GM23338 (cell line): Measurements from ENCODE around the gene CSTF2T. TPM values are rescaled to one million over a fixed set of nuclear protein-coding genes. Genes with fewer than 3 reads are reported as not detected.

Source experiments
- ATAC-seq: fragments of 200-7000 bp; cut with Tn5 transposase; 3 replicates; pipeline ENCODE4 v1.9.1; 2020
- DNase-seq: peaks from one replicate; pipeline ENCODE4 v3.0.0-alpha.2; 2015; ENCODE audit warnings: low spot score
- H2AFZ ChIP-seq: fragments of 200-600 bp; sonication (generic); 2 replicates; pipeline ENCODE4 v1.8.0; 2016; ENCODE audit warnings: antibody characterized with exemption, mild to moderate bottlenecking, moderate library complexity
- H3F3A ChIP-seq: fragments of 200-600 bp; sonication (generic); replicated peaks from 2 replicates; pipeline ENCODE4 v1.8.0; 2017; ENCODE audit warnings: antibody characterized with exemption, mixed run types, low read depth
- H3K27ac ChIP-seq: fragments of 200-600 bp; sonication (generic); 2 replicates; pipeline ENCODE4 v1.6.1; 2016; ENCODE audit warnings: low read depth
- H3K27me3 ChIP-seq: fragments of 200-600 bp; sonication (generic); 2 replicates; pipeline ENCODE4 v1.8.0; 2016; ENCODE audit warnings: mild to moderate bottlenecking, mixed run types, moderate library complexity; ENCODE audit not compliant: insufficient read depth
- H3K36me3 ChIP-seq: fragments of 200-600 bp; sonication (generic); 2 replicates; pipeline ENCODE4 v1.8.0; 2016; ENCODE audit warnings: mild to moderate bottlenecking; ENCODE audit not compliant: insufficient read depth
- H3K4me1 ChIP-seq: fragments of 200-600 bp; sonication (generic); 2 replicates; pipeline ENCODE4 v1.8.0; 2016; ENCODE audit warnings: mild to moderate bottlenecking, moderate library complexity; ENCODE audit not compliant: insufficient read depth
- H3K4me2 ChIP-seq: fragments of 200-600 bp; sonication (generic); 2 replicates; pipeline ENCODE4 v1.7.1; 2017; ENCODE audit warnings: mixed run types
- H3K4me3 ChIP-seq: fragments of 200-600 bp; sonication (generic); 2 replicates; pipeline ENCODE4 v1.6.1; 2016; ENCODE audit warnings: mixed run types
- H3K79me2 ChIP-seq: fragments of 200-600 bp; sonication (generic); replicated peaks from 2 replicates; pipeline ENCODE4 v1.8.0; 2017; ENCODE audit warnings: mild to moderate bottlenecking; ENCODE audit not compliant: insufficient read depth
- H3K9me2 ChIP-seq: fragments of 200-600 bp; sonication (generic); 2 replicates; pipeline ENCODE4 v1.8.0; 2017; ENCODE audit not compliant: insufficient read depth
- H4K20me1 ChIP-seq: fragments of 200-600 bp; sonication (generic); replicated peaks from 2 replicates; pipeline ENCODE4 v1.8.0; 2017; ENCODE audit warnings: mild to moderate bottlenecking; ENCODE audit not compliant: insufficient read depth
- H3K27ac Mint-ChIP-seq: 2 replicates; pipeline ENCODE4 v1.8.0; 2020; ENCODE audit warnings: inconsistent platforms, mild to moderate bottlenecking, moderate library complexity, mixed read lengths
- H3K27me3 Mint-ChIP-seq: 3 replicates; pipeline ENCODE4 v1.8.0; 2022; ENCODE audit warnings: low read depth, mild to moderate bottlenecking, moderate library complexity, mixed read lengths, inconsistent platforms; ENCODE audit not compliant: insufficient read depth, poor library complexity
- H3K36me3 Mint-ChIP-seq: 3 replicates; pipeline ENCODE4 v1.8.0; 2021; ENCODE audit warnings: low read depth, mild to moderate bottlenecking, inconsistent platforms, moderate library complexity, mixed read lengths
- H3K4me1 Mint-ChIP-seq: 3 replicates; pipeline ENCODE4 v1.8.0; 2020; ENCODE audit warnings: mild to moderate bottlenecking, inconsistent platforms, mixed read lengths
- H3K4me3 Mint-ChIP-seq: 3 replicates; pipeline ENCODE4 v1.8.0; 2021; ENCODE audit warnings: moderate library complexity, mild to moderate bottlenecking, inconsistent platforms, mixed read lengths
- H3K9me3 Mint-ChIP-seq: 3 replicates; pipeline ENCODE4 v1.8.0; 2020; ENCODE audit warnings: moderate library complexity, mild to moderate bottlenecking, inconsistent platforms, mixed read lengths
- EZH2 ChIP-seq: fragments of 200-600 bp; sonication (generic); IDR thresholded peaks from one replicate; pipeline ENCODE4 v1.8.0; 2017; ENCODE audit warnings: antibody characterized with exemption, mild to moderate bottlenecking, low read depth; ENCODE audit not compliant: unreplicated experiment
- JUNB ChIP-seq: IDR thresholded peaks from one replicate; pipeline ENCODE4 v1.6.1; 2016; ENCODE audit warnings: antibody characterized with exemption; ENCODE audit not compliant: unreplicated experiment
- NANOG ChIP-seq: IDR thresholded peaks from 2 replicates; pipeline ENCODE4 v1.6.1; 2016; ENCODE audit warnings: antibody characterized with exemption, borderline replicate concordance
- STAT1 ChIP-seq: IDR thresholded peaks from one replicate; pipeline ENCODE4 v1.6.1; 2016; ENCODE audit warnings: antibody characterized with exemption; ENCODE audit not compliant: unreplicated experiment
- ZNF114 ChIP-seq: fragments of 250-450 bp; sonication (Bioruptor Pico); IDR thresholded peaks from 2 replicates; pipeline ENCODE4 v1.5.0; 2020; ENCODE audit warnings: mild to moderate bottlenecking, moderate library complexity
- ZNF331 ChIP-seq: fragments of 250-450 bp; sonication (Bioruptor Pico); IDR thresholded peaks from 2 replicates; pipeline ENCODE4 v1.5.0; 2020; ENCODE audit warnings: low read depth, mild to moderate bottlenecking, moderate library complexity
- polyA plus RNA-seq: library from polyadenylated mRNA; unstranded; fragments of >200 nt; fragmentation: Nextera tagmentation; extraction: Ambion mirVana; gene quantifications from 2 replicates; pipeline ENCODE4 v1.2.1, GENCODE V29; 2016
- total RNA-seq: library from RNA; depleted of rRNA; stranded (reverse); fragments of >200 nt; shearing (Covaris generic); gene quantifications from 2 replicates; pipeline ENCODE4 v1.2.3, GENCODE V29; 2014
- TF ChIP-seq, protein P1 (sequence below), 2 experiments: fragments of 200-600 bp in 1 of 2; sonication (generic) in 1 of 2; conservative IDR thresholded peaks; 2 replicates each; pipeline versions ENCODE4 v1.5.1 to v1.6.1; 2016 to 2017; ENCODE audit warnings: antibody characterized with exemption in 2 of 2, low read depth in 2 of 2, mild to moderate bottlenecking in 2 of 2, moderate library complexity in 1 of 2
- TF ChIP-seq, protein P2 (sequence below): fragments of 250-450 bp; sonication (Bioruptor Pico); IDR thresholded peaks from 2 replicates; pipeline ENCODE4 v1.5.0; 2020; ENCODE audit warnings: mild to moderate bottlenecking, moderate library complexity
- TF ChIP-seq, protein P3 (sequence below): IDR thresholded peaks from one replicate; pipeline ENCODE4 v1.6.1; 2018; ENCODE audit warnings: antibody characterized with exemption; ENCODE audit not compliant: unreplicated experiment

The CSTF2T gene
- total and polyA plus RNA-seq, 2 experiments from 2014 or later = 9.8 to 31.9 TPM

DNA sequence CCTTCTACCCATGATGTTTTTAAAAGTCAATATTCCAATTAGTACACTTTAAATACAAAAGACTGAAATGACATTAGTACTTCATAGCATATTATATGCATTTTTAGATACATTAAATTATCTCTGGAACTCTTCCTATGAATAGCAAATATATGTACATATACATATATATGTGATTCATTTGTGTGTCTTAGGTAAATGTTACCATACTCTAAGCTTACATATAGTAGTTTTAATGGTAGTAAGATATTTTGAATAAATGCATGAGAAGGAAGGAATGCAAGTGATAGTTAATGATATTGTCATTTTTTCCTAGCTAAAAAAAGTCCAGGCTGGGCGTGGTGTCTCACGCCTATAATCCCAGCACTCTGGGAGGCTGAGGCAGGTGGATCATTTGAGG, 46.0 kb upstream of the CSTF2T start:
- Histone ChIP-seq H3K27ac (no peak overlapping the region), H3F3A (no peaks in the 10 kb centered on the region), H3K9me2 (no peaks in the 10 kb centered on the region), H2AFZ (no peak overlapping the region), H3K79me2 (no peaks in the 10 kb centered on the region), H3K36me3 (no peaks in the 10 kb centered on the region), H3K27me3 (no peaks in the 10 kb centered on the region), H4K20me1 (no peaks in the 10 kb centered on the region), H3K4me2 (no peak overlapping the region), H3K4me1 (0 out of 2 replicates have a peak, but pooled peaks cover 5% of the 10 kb centered on the region), H3K4me3 (no peak overlapping the region)
- no peaks in the 10 kb centered on the region for H3K9me3 Mint-ChIP-seq
- ATAC-seq (no peak), DNase-seq (no peak)
- TF ChIP-seq ZNF114 (CRISPR knock-in tag) (no peak), NANOG (no peak), STAT1 (no peak), EZH2 (no peak)
- TF ChIP-seq, protein P1, sequence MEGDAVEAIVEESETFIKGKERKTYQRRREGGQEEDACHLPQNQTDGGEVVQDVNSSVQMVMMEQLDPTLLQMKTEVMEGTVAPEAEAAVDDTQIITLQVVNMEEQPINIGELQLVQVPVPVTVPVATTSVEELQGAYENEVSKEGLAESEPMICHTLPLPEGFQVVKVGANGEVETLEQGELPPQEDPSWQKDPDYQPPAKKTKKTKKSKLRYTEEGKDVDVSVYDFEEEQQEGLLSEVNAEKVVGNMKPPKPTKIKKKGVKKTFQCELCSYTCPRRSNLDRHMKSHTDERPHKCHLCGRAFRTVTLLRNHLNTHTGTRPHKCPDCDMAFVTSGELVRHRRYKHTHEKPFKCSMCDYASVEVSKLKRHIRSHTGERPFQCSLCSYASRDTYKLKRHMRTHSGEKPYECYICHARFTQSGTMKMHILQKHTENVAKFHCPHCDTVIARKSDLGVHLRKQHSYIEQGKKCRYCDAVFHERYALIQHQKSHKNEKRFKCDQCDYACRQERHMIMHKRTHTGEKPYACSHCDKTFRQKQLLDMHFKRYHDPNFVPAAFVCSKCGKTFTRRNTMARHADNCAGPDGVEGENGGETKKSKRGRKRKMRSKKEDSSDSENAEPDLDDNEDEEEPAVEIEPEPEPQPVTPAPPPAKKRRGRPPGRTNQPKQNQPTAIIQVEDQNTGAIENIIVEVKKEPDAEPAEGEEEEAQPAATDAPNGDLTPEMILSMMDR (conservative IDR thresholded peaks at IDR 0.05; ENCODE audit: low read depth in 2 of 2) = no peak
- H3K27ac Mint-ChIP-seq = no peak overlapping the region
- H3K4me1 Mint-ChIP-seq = peaks cover 8% of the 10 kb centered on the region
- H3K36me3 Mint-ChIP-seq = no peaks in the 10 kb centered on the region
- H3K4me3 Mint-ChIP-seq = no peak overlapping the region
- no peaks in the 10 kb centered on the region for H3K27me3 Mint-ChIP-seq

DNA sequence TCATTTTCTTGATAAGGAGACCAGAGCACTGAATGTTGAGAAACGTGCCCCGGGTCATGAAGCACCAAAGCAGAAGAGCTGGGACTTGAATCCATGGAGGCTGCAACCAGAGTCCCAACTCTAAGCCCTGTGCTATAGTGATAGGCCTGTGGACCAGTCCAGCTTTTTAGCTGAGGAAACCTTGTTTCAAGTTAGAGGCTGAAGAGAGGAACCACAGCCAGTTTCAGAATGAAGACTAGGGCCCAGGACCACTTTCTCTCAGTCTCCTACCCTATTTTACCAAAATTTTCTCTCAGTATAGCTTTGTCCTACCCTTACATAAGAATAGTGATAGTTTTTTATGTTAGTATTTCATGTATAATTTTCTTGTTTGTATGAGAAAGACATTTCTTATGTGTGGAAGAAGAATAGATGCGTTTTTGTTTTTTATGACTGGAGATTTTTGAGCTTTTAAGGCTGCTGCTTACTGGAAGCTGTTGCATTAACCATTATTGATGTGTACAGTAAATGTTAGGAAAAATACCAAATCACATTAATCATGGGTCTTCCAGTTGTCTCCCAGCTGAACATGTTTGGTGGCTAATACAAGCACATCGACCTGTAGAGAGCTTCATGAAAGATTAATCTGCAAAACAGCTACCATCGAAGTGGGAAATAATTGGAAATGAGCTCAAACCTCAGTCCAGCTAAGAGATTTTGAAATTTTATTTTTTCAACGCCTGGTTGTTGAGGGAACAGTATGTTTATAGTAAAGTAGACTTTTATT, 45.0 kb upstream of the CSTF2T start:
- H3K4me2 ChIP-seq = no peak overlapping the region
- no peaks in the 10 kb centered on the region for H3K27me3 Mint-ChIP-seq
- TF ChIP-seq, protein P2, sequence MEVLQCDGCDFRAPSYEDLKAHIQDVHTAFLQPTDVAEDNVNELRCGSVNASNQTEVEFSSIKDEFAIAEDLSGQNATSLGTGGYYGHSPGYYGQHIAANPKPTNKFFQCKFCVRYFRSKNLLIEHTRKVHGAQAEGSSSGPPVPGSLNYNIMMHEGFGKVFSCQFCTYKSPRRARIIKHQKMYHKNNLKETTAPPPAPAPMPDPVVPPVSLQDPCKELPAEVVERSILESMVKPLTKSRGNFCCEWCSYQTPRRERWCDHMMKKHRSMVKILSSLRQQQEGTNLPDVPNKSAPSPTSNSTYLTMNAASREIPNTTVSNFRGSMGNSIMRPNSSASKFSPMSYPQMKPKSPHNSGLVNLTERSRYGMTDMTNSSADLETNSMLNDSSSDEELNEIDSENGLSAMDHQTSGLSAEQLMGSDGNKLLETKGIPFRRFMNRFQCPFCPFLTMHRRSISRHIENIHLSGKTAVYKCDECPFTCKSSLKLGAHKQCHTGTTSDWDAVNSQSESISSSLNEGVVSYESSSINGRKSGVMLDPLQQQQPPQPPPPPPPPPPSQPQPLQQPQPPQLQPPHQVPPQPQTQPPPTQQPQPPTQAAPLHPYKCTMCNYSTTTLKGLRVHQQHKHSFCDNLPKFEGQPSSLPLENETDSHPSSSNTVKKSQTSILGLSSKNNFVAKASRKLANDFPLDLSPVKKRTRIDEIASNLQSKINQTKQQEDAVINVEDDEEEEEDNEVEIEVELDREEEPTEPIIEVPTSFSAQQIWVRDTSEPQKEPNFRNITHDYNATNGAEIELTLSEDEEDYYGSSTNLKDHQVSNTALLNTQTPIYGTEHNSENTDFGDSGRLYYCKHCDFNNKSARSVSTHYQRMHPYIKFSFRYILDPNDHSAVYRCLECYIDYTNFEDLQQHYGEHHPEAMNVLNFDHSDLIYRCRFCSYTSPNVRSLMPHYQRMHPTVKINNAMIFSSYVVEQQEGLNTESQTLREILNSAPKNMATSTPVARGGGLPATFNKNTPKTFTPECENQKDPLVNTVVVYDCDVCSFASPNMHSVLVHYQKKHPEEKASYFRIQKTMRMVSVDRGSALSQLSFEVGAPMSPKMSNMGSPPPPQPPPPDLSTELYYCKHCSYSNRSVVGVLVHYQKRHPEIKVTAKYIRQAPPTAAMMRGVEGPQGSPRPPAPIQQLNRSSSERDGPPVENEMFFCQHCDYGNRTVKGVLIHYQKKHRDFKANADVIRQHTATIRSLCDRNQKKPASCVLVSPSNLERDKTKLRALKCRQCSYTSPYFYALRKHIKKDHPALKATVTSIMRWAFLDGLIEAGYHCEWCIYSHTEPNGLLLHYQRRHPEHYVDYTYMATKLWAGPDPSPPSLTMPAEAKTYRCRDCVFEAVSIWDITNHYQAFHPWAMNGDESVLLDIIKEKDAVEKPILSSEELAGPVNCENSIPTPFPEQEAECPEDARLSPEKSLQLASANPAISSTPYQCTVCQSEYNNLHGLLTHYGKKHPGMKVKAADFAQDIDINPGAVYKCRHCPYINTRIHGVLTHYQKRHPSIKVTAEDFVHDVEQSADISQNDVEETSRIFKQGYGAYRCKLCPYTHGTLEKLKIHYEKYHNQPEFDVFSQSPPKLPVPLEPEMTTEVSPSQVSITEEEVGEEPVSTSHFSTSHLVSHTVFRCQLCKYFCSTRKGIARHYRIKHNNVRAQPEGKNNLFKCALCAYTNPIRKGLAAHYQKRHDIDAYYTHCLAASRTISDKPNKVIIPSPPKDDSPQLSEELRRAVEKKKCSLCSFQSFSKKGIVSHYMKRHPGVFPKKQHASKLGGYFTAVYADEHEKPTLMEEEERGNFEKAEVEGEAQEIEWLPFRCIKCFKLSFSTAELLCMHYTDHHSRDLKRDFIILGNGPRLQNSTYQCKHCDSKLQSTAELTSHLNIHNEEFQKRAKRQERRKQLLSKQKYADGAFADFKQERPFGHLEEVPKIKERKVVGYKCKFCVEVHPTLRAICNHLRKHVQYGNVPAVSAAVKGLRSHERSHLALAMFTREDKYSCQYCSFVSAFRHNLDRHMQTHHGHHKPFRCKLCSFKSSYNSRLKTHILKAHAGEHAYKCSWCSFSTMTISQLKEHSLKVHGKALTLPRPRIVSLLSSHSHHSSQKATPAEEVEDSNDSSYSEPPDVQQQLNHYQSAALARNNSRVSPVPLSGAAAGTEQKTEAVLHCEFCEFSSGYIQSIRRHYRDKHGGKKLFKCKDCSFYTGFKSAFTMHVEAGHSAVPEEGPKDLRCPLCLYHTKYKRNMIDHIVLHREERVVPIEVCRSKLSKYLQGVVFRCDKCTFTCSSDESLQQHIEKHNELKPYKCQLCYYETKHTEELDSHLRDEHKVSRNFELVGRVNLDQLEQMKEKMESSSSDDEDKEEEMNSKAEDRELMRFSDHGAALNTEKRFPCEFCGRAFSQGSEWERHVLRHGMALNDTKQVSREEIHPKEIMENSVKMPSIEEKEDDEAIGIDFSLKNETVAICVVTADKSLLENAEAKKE (CRISPR knock-in tag) = no peak
- TF ChIP-seq JUNB (no peak), NANOG (no peak), ZNF331 (CRISPR knock-in tag) (no peak), ZNF114 (CRISPR knock-in tag) (no peak)
- TF ChIP-seq, protein P3, sequence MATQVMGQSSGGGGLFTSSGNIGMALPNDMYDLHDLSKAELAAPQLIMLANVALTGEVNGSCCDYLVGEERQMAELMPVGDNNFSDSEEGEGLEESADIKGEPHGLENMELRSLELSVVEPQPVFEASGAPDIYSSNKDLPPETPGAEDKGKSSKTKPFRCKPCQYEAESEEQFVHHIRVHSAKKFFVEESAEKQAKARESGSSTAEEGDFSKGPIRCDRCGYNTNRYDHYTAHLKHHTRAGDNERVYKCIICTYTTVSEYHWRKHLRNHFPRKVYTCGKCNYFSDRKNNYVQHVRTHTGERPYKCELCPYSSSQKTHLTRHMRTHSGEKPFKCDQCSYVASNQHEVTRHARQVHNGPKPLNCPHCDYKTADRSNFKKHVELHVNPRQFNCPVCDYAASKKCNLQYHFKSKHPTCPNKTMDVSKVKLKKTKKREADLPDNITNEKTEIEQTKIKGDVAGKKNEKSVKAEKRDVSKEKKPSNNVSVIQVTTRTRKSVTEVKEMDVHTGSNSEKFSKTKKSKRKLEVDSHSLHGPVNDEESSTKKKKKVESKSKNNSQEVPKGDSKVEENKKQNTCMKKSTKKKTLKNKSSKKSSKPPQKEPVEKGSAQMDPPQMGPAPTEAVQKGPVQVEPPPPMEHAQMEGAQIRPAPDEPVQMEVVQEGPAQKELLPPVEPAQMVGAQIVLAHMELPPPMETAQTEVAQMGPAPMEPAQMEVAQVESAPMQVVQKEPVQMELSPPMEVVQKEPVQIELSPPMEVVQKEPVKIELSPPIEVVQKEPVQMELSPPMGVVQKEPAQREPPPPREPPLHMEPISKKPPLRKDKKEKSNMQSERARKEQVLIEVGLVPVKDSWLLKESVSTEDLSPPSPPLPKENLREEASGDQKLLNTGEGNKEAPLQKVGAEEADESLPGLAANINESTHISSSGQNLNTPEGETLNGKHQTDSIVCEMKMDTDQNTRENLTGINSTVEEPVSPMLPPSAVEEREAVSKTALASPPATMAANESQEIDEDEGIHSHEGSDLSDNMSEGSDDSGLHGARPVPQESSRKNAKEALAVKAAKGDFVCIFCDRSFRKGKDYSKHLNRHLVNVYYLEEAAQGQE = no peak

More for the DNA sequence above, 45.0 kb upstream of the CSTF2T start:
- H3F3A ChIP-seq = no peaks in the 10 kb centered on the region
- H3K27me3 ChIP-seq = no peaks in the 10 kb centered on the region
- 0 out of 2 replicates have a peak, but pooled peaks cover 5% of the 10 kb centered on the region for H3K4me1 ChIP-seq
- no peak overlapping the region for H2AFZ ChIP-seq
- ATAC-seq (no peak), DNase-seq (no peak)
- H3K27ac ChIP-seq = no peak overlapping the region
- no peak overlapping the region for H3K4me3 ChIP-seq
- H3K9me2 ChIP-seq = no peaks in the 10 kb centered on the region
- H4K20me1 ChIP-seq = no peaks in the 10 kb centered on the region
- Mint-ChIP-seq H3K27ac (no peak overlapping the region), H3K4me3 (no peak overlapping the region), H3K4me1 (peaks cover 8% of the 10 kb centered on the region), H3K9me3 (no peaks in the 10 kb centered on the region), H3K36me3 (no peaks in the 10 kb centered on the region)
- no peaks in the 10 kb centered on the region for H3K79me2 ChIP-seq
- H3K36me3 ChIP-seq = no peaks in the 10 kb centered on the region
